COLO668 (cell line): Measurements from ENCODE around the gene SLCO3A1.

ENCODE experiments used
- DNase-seq: peaks from one replicate; lab custom pipeline; 2025; ENCODE audit not compliant: unreplicated experiment; lab: John Stamatoyannopoulos, UW

SLCO3A1 gene

DNA sequence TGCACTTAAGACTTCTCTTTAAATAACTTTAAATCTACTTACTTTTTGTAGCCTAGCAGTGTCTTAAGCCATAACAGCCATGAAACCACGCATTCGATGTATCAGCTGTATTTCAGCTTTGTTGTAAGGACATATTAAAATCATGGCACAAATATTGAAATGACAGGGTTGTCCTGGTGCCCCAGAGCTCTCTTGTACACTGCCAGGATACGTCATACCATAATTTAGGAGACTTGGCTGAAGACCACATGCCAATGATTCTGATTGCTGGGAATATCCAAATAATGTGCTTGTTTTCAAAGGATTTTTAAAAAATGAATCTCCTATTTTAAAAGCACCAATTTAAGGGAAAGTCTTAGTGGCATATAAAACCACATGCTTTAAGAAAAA, 265.4 kb downstream of the SLCO3A1 start:
- DNase-seq = no peak

DNA sequence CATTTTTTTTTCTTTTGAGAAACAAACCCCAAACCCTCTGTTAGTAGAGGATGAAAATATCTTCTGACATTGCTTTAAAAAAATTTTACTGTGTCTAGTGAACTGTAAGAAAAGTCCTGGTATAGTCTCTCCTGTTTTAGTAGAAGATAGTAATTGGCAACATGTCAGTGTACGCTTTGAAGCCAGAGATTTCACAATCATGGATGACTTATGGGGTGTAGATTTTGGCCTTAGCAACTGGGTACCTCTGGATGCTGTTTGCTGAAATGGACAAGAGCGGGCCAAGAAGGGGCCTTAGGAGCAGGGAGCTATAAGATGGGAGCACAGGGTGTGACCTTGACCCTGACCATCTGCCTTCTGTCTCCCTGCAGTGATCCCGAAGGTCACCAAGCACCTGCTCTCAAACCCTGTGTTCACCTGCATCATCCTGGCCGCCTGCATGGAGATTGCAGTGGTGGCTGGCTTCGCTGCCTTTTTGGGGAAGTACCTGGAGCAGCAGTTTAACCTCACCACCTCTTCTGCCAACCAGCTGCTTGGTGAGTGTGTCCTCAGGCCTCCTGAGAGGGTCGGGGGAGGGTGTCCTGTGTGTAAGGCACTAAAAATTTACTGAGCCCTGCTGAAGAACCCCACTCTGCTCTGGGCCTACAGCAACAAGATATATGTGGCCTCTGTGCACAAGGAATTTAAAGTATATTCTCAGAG, 266.7 kb downstream of the SLCO3A1 start:
- no peak for DNase-seq

DNA sequence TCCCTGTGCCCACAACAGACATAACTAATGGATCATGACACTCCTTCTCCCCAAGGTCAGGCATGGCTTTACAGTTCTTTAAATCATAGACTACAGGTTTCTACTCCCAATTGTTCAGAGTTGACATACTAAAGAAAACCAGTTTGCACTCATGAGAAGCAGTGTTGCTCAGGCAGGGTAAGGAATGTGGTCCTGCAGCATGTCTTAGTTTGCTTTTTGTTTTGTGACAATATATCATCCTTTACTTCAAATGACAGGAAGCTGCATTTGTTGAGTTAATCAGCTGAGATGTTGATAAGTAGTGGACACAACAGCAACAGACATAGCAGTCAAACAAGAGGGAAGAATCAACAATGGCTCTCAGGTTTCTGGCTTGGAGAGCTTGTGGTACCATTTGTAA, 267.5 kb downstream of the SLCO3A1 start:
- DNase-seq = no peak

DNA sequence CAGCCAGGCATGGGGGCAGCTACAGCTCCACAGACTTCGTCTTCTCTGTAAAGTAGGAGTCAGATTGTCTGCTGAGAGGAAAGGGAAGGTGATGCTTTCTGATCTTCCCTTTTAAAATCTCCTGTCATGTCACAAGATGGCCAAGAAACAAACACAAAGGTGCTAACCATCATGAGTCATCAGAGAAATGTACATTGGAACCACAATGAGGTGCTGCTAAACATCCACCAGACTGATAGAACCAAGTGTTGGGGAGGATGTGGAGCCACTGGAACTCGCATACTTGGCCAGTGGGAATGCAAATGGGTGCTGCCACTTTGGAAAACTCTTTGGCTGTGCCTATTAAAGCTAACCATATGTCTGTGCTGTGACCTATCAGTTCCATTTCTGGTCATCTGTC, 268.8 kb downstream of the SLCO3A1 start:
- no peak for DNase-seq

DNA sequence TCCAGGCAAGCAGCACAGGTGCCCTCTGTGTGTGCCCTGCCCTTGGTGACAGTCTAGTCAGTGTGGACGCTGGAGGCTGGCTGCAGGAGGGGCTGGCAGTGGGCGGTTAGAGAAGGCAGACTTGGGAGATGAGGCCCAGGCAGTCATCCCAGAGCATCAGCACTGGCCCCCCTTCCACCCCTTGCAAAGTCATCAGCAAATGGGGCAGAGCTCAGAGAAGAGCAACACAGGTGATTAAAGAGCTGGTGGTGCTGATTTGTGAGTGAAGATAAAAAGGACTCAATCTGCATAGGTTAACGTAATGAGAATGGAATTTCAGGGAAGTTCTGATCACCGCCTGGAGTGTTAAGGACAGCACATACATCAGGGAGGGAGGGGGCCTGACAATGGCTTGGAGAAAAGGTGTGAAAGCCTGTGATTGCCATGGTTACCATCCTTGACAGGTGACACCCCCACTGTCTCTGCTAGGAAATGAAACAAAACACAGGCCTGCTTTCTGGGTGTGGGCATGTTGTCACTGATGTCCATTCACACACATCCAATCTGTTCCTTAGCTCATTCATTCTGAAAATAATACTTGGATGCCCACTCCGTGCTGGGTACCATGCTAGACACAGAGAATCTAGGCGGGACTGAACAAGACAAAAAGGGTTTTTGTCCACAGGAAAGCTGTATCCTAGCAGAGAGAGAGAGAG, 270.6 kb downstream of the SLCO3A1 start:
- DNase-seq = no peak

DNA sequence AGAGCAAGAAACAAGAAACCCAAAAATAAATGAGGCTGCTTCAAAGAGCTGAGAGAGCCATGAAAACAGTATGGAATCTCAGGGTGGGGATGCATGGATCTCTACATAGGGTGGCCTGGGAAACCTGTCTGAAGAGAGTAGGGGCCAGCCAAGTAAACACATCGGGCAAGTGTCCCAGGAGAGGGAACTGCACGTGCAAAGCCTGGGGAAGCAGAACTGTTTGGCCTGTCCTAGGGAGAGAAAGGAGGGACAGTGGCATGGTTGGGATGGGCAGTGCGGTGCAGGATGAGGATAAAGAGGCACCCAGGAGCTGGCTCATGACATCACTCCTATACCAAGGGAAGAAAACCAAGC, 271.1 kb downstream of the SLCO3A1 start:
- no peak for DNase-seq

DNA sequence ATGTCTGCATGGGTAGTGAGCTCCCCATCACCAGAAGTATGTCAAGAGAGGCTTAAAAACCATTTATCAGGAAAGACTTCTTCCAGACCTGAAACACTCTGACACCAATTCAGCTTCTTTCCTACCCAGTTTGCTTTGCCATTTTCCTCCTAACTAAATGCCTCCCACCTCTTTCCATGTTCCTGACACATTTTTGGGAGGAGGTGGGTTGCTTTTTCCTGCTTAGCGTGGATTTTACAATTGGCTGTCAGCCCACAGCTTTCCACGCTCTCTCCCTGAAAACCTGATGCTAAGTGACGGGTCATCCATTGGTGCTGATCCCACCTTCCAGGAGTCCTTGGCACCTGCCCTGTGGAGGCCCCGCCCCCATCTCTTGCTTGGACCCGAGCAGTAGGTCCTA, 275.3 kb downstream of the SLCO3A1 start:
- no peak for DNase-seq

DNA sequence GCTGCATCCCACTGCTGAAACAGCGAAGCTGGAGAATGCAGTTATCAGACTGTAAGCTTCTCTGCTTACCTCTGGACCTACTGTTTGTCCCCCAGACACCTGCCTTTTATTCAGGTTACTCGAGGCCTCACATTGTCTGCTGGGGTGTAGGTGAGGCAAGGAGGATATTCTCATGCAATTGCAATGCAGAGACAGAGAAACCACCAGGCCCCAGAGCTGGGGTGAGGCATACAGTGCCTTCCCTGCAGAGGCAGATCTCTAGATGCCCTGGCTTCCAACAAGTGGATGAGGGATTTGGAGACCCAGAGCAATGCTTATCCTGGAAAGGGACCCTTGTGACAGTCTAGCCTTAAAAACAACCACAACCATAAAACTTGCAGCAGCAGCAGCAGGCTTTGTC, 276.7 kb downstream of the SLCO3A1 start:
- DNase-seq = no peak

DNA sequence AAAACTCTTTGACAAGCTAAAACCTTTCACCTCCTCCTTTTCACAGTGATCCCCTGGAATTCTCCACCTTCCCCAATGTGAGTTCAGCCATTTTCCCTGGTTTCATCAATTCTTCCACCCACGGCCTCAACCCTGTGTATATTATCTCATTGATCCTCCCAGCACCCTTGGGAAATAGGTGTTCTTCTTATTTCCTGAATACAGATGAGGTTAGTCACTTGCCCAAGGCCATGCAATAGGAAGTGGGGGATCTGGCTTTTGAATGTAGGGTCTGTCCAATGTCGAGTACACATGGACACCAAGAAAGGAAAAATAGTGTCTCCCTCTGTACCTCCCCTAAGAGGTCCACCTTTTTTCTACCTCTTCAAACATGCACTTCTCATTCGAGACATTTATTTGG, 277.4 kb downstream of the SLCO3A1 start:
- no peak for DNase-seq

DNA sequence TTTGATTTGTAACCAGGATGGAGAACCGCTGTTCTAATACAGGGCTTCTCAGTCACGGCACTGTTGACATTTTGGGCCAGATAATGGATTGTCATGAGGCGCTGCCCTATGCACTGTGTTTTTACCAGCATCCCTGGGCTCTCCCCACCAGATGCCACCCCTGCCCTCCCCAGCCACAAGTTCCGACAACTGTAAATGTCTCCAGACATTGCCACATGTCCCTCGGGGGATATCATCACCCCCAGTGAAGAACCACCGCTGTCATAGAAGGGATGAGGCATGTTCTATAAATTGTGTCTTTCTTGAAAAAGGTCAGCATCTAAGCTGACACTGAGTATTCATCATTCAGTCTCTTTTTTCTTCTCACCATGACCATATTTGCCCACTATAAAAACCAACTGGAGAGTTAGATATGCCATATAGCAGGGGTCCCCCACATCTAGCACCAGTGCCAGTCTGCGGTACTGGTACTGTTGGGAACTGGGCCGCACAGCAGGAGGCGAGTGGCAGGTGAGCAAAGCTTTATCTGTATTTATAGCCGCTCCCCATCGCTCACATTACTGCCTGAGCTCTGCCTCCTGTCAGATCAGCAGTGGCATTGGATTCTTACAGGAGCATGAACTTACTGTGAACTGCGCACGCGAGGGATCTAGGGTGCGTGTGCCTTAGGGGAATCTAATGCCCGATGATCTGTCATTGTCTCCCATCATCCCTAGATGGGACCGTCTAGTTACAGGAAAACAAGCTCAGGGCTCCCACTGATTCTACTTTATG, 279.7 kb downstream of the SLCO3A1 start:
- no peak for DNase-seq

DNA sequence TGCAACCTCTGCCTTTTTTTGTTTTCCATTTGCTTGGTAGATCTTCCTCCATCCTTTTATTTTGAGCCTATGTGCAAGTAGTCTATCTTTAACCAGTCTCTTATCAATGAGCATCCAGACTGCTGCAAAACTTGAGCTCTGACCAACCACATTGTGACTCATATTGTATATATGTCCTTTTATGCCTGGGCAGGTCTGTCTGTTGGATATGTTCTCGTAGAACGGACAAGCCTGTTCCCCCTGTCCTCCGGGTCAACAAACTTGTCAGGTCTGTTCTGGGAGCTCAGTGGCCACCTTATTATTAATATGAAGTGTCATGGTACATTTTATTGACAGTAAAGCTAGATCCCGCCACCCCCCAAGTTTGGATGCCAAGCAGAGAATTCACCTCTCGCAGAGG, 287.3 kb downstream of the SLCO3A1 start:
- no peak for DNase-seq

DNA sequence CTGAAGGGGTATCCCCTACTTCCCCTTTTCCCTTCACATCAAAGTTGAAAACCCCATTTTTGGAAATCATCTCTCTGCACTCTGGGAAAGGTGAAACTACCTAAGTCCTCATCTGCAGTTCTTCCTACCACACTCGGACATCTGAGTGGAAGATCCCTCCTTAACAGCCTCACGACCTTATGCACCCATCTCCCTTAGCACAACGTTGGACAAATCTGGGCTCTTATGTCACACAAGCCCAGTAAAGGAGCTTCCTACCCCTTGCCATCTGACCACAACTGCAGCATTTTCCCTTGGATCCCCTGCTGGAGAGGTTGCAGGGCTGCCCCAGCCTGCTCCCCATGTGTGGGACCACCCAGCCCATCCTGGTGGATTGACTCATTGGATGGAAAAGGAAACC, 288.1 kb downstream of the SLCO3A1 start:
- no peak for DNase-seq

DNA sequence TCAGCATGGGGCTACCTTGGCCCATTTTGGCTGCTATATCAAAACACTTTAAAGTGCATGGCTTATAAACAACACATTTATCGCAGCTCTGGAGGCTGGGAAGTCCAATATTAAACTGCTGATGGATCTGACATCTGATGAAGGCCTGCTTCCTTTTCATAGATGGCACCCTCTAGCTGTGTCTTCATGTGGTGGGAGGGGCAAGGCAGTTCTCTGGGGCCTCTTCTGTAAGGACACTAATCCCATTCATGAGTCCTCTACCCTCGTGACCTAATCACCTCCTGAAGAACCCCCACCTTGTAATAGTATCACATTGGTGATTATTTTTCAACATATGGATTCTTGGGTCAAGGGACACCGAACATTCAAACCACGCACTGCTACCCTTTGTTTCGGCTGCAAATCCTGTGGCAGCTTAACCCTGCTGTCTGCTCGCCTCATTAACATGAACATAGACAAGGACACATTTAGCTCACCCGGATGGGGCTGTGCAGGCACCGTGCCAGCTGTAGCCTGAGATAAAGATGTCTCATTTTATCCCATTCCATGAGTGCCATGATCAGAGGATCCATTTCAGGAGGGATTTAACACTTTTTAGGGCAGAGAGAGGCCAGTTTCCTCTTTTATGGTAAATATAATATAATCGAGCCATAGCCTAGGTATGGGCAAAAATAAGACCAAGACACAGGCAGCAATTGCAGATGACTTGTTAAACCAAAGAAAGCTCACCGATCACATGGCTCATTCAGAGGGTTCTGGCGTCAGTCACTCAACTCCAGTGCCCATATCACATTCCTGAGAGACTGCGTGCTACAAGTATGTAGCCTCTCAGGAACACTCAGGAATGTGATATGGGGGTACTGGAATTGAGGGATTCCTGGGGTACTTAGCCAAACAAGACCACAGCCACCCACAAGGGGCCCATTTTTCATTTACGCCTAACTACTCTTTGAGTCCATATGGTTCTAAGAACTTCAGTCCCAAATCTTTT, 289.0 kb downstream of the SLCO3A1 start:
- DNase-seq = no peak

DNA sequence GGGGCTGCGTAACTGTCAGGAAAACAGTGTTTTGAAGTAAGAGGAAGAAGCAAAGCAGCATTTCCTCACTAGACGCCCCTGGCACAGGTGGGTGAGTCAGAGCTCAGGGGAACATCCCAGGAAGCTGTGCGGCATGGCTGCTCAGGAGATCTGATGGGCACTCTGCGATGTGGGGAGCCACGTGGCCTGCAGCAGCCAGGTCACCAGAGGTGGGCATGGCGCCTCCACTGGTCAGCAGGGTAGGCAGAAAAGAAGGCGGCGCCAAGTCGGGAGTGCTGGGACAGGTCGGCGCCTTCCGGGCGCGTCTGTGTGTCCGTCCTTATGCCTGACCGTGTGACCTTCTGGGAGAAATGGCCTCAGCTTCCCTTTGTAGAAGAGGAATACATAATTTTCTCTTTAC, 290.3 kb downstream of the SLCO3A1 start:
- DNase-seq = no peak

DNA sequence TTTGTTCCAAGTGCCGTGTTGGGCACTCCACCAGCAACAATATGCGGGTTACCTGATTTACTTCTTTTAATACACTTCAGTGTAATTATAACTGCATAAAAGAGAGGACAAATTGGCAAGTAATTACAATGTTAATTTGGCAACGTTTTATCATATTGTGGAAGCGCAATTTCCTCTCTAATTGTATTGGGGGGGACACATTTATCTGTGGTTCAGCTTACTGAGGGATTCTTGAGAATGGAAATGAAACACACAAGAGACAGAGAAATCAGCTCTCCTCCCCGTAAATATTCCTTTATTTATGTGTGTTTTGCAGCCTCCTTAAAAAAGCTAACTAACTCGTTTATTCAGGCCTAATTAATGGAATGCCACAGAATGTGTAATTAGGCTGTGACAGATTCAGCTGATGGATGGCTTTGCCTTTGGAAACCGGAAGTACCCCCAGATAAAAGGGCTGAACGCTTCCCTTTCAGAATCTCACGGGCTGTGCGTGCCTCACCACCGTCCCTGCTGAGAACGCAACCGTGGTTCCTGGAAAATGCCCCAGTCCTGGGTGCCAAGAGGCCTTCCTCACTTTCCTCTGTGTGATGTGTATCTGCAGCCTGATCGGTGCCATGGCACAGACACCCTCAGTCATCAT, 293.1 kb downstream of the SLCO3A1 start:
- no peak for DNase-seq

DNA sequence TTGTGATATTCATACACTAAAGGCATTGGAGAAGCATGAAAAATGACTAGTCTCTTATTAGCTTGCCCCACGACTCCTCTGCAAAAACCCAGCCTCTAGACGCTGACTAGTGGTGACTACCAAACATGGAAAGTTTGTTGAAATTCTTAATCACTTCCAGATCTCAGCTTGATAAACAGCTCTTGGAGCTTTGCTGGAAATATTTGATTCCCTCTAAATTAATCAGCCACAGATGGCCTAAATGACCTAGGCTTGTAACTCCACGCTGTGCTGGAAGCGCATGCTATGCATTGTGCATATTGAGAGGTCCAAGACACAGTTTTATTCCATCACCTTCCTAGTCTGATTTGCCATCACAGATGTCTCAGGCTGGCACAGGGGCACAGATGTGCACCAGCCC, 295.5 kb downstream of the SLCO3A1 start:
- no peak for DNase-seq

DNA sequence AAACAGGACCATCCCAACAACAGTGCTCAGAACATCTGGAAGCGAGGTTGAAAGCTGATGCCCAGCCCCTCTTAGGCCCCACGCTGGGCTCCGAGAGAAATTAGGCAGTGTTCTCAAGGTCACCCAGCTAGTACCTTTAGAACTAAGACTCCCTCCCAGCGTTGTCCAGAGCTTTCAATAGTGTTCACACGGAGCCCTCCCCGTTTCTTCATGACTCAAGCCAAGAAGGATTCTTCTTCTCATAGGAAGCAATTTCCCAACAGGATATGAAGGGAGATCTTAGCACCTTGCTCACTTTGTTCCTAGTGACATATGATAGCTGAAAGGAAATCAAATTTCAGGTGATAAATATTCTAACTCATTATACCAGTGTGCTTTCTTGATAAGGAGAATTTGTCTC, 296.0 kb downstream of the SLCO3A1 start:
- no peak for DNase-seq

DNA sequence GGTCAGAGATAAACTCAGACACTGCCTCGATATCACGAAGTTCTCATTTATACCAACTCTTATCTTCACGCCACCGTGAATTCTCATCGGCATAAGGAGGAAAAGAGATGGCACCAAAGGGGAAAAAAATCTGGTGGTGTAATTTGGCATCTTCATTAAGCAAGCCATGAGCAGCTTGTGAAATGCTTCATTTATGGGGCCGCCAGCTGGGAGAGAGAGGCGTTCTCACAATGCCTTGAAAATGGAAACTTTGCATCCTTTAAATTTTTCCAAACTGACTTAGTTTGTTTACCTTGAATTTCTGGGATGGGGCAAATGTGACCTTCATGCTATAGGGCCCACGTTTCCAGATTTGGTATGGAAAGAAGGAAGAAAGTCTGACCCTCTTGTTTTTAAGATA, 297.7 kb downstream of the SLCO3A1 start:
- no peak for DNase-seq

DNA sequence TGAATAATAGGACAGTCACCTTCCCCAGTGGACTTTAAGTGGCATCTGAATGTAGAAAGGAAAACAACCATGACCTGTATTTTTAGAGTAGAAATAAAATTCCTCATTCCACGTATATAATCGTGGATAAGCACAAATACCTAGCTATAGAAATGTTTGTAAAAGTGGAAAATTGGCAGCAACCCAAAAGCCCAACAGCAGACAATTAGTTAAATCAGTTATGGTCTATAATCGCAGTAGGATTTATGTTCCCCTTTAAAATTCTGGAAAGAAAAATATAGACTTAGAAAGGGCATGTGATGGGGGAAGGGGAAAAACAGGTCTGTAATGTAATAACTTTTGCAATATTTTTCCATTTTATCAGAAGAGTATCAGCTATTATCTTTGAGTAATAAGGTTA, 298.2 kb downstream of the SLCO3A1 start:
- no peak for DNase-seq

DNA sequence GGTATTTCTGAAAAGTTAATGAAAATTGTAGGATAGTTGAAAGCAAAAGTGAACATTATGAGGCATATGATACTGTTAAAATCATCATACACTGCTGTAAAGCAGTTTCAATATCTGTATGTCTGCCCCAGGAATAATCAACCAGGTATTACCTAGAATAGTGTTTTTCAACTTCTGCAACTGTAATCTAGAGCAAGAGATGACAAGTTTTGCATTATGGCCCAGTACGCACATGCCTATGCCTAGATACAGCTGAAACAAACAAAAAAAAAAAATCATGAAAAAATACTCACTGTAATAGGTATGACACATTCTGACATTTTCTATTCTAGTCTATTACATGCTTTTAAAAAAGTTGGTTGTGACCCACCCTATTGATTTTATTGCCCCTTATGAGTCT, 299.5 kb downstream of the SLCO3A1 start:
- no peak for DNase-seq

DNA sequence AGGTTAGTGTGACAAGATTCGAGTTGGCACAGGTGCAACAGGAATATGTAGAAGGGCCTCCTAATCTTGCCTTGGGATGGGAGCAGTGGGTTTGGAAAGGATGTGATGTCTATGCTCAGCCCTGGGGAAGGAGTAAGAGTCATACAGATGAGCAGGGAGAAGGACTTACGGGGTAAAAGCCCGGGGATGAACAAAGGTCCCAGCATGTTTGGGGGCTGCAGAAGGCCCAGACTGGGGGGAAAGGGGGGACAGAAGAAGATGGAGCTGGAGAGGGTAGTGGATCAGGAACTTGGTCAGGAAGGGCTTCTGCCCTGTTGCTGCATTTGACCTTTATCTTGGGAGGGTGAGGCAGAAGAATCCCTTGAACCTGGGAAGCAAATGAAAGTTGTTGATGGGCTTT, 300.1 kb downstream of the SLCO3A1 start:
- no peak for DNase-seq
